Endometrial microvascular endothelial cells (primary cell): ENCODE results near the gene DCTN2. TPM values are rescaled to one million over a fixed set of nuclear protein-coding genes. Genes with fewer than 3 reads are reported as not detected.
"Not testable (repeated sequence)": the region's sequence is repeated elsewhere in the genome, so short reads cannot be mapped to it uniquely, and the experiment has no call there.

Source experiments
- in situ Hi-C: cut with HindIII; loops from 2 replicates; pipeline ENCODE4 v1.10.0; 2017; ENCODE audit warnings: low sequenced_read_pairs, low pct_unique_long_range_greater_than_20kb; ENCODE audit errors: inconsistent ontology term
- total RNA-seq: library from RNA; depleted of rRNA; stranded (reverse); fragments of >200 nt; gene quantifications from one replicate; pipeline ENCODE4 v1.2.3, GENCODE V29; 2015; ENCODE audit errors: inconsistent ontology term

The DCTN2 gene
- total RNA-seq, 1 donor from 2014 or later, result 221 TPM

- in situ Hi-C loops, result no loop called here
These were observed 46.8 kb downstream of the DCTN2 start for GRCh38 chr12:57500213-57500612.

- in situ Hi-C loops, result no loop called here
These were observed 48.4 kb downstream of the DCTN2 start for GRCh38 chr12:57498571-57498970.

GRCh38 chr12:57498132-57498502 lies 48.9 kb downstream of the DCTN2 start:
- in situ Hi-C loops, result no loop called here

- in situ Hi-C loops, result no loop called here
These were observed 49.5 kb downstream of the DCTN2 start for GRCh38 chr12:57497223-57498131.

GRCh38 chr12:57496822-57497221 lies 50.2 kb downstream of the DCTN2 start:
- in situ Hi-C loops, result no loop called here

- in situ Hi-C loops, result not testable (repeated sequence)
These were observed 51.8 kb downstream of the DCTN2 start for GRCh38 chr12:57495051-57495701.

- in situ Hi-C loops, result no loop called here
These were observed 55.4 kb downstream of the DCTN2 start for GRCh38 chr12:57491393-57492280.

- in situ Hi-C loops, result no loop called here
These were observed 56.9 kb downstream of the DCTN2 start for GRCh38 chr12:57490126-57490525.

- in situ Hi-C loops, result no loop called here
These were observed 57.8 kb downstream of the DCTN2 start for GRCh38 chr12:57489157-57489641.

GRCh38 chr12:57488402-57489156 lies 58.4 kb downstream of the DCTN2 start:
- in situ Hi-C loops, result no loop called here

GRCh38 chr12:57487597-57488401 lies 59.2 kb downstream of the DCTN2 start, which contains the start of gene MARS1:
MARS1 (plus strand) TSS chr12:57488068; CDS start chr12:57488091, 23 bp downstream.
- in situ Hi-C loops, result no loop called here

- in situ Hi-C loops, result no loop called here
These were observed 59.9 kb downstream of the DCTN2 start for GRCh38 chr12:57487055-57487596.

- in situ Hi-C loops, result no loop called here
These were observed 61.3 kb downstream of the DCTN2 start for GRCh38 chr12:57485695-57486094.

GRCh38 chr12:57483466-57483865 lies 63.5 kb downstream of the DCTN2 start:
- in situ Hi-C loops, result no loop called here

- in situ Hi-C loops, result no loop called here
These were observed 65.3 kb downstream of the DCTN2 start for GRCh38 chr12:57481671-57482070.
